GM18909 (cell line): ENCODE data around the gene NLRP6.
A peak's percentile ranks its signal among the peaks of the same experiment; 100 is the strongest.
"Not testable (repeated sequence)": the region's sequence is repeated elsewhere in the genome, so short reads cannot be mapped to it uniquely, and the experiment has no call there.

Source experiments
- ATAC-seq: cut with Tn5 transposase; IDR thresholded peaks from one replicate; pipeline ENCODE4 v1.9.1; 2021; ENCODE audit warnings: mild to moderate bottlenecking; ENCODE audit not compliant: unreplicated experiment, poor library complexity

The NLRP6 gene

DNA sequence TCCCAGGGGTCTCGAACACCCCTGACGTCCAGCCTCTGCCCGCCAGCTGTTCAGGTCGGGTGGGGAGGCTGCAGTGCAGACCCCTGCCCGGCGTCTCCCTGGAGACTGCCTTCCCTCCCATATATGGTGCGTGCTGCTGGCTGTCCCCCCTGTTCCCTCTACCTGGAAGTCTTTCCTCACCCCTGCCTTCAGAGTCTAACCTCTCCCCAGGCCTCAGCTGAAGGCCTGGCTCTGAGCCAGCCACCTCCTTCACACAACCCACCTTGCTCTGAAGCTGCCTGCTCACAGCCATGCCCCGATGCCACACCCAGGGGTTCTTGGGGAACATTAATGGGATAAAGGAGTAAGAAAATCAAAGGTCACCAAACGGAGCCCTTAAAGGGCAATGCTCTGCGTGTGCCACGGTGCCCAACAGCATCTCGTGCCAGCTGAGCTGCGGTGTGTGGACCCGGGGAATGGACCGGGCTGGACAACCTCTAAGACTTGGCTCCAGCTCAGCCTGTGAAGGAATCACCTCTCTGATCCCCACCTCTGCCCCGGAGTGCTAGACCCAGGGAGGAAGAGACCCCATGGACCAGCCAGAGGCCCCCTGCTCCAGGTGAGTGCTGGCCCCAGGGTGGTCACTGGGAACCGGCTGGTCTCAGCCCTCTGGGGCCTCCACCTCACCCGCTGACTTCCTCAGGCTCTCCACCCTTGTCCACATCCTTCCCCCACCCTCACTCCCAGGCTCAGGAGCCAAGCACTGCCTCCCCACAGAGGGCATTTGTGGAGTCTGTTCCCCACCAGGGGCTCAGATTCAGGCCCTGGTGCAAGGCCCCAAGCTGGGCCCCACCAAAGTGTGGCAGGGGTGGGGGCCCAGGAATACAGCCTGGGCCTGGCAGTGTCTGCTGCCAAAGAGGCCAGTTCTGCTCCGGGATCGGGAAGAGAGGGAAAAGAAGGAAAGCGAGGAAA lies at the start of gene NLRP6:
TSS of gene NLRP6 (plus strand) at position 407 of the 951 bp plus-strand sequence. CDS start at position 570, 163 bp downstream.
- ATAC-seq: no peak

DNA sequence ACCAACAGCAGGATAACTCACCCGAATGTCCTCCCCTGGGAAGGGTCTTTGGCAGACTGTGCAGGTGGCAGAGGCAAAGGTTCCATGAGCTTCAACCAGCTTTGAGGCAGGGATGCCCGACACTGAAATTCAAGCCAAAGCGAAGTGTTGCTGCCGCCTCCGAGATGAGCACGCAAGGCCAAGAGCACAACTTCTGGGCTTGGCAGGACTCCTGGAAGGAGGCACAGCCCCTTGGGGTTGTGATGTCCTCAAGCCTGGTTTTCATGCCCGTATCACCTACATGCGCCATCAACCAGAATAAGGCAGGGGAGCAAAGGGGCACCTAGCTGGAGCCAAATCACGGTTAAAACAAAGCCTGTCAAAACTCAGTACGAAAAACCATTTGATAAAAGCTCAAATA lies 47.8 kb upstream of the NLRP6 start:
- ATAC-seq: no peak

DNA sequence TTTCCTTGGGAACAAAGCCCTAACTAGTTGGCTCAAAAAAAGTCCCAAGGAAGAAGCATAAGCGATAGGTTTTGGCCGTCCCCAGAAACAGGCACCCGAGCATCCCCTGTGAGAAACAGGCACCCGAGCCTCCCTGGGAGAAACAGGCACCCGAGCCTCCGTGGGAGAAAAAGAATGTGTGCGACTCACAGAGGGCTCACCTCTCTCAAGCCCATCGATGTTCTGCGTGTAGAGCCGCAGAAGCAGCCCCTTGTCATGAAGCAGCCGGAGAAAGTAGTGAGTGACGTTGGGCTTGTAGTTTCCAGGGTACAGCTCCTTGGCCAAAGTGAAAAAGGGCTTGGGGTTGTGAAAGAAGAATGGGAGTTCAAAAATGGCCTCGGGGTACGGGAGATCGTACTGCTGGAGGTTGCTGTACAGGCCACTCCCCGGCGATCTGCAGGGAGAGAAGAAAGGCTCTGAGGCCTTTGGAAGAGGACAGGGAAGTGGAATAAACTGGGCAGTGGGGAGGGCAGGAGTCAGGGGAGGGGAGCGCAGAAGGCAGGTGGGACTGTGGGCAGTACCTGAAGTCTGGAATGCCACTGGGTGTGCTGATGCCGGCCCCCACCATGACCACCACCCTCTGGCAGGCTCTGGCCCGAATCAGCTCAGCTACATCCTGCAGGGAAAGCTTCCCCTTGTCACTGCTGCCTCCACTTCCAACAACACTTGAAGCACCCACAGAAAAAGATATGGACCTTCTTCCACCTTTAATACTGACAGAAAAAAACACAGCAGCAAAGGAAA lies 45.2 kb upstream of the NLRP6 start:
- ATAC-seq: no peak

DNA sequence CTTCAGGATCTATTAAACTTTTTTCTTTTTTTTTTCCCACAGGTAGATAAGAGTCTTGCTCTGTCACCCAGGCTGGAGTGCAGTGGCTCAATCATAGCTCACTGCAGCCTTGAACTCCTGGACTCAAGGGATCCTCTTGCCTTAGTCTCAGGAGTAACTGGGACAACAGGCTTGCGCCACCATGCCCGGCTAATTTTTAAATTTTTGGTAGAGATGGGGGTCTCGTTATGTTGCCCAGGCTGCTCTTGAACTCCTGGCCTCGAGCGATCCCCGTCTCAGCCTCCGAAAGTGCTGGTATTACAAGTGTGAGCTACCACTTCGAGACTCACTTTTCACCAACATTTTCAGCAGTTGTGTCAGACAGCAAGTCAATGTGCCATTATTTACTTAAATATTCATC lies 43.0 kb upstream of the NLRP6 start:
- ATAC-seq: no peak

DNA sequence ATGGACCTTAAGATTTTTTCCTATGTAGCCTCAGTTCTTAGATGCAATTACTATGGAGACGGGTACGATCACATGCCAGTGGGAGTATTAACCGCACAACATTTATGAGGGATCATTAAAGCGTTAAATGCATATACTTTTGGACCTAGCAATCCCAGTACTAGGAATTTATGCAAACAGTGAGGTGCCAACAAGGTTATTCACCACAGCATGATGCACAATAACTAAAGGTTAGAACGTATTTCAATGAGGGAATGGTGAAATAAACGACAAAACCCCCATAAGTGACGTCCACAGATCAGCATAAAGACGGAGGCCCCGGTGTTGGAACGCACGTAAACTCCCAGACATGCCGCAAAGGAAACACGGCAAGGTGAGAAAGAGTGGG lies 42.6 kb upstream of the NLRP6 start:
- peak; percentile 22 for ATAC-seq

DNA sequence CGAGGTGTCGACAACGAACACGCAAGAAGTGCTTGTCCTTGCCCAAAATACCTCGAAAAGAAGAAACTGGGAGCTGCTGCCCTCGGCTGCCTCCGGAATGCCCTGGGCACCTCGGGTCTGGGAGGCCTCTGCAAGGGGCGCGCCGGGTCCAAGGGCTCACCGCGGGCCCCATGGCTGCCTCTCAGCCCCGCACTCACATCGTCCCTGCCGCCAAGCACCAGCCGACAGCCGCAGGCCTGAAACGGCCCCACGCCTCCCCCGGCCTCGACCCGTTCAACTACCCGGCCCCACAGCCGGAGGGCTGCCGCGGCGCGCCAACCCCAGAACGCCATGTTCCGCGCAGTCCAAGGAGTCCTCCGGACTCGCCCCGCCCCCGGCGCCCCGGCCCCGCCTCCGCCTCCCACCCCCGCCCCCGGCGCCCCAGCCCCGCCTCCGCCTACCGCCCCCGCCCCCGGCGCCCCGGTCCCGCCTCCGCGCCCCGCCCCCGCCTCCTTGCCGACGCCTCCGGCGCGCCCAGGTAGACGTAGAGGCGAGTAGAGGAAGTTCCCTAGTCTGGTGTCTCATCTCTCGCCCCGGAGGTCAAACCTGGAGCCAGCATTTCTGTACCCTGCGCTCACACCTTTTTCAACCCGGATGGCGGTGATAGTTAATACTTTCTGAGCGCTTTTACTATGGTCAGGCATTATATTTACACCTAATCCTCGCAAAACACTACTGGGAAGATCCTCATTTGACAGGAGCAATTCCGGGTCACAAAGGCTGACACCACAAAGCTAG lies 42.0 kb upstream of the NLRP6 start, which contains the start of gene SIRT3:
TSS of gene SIRT3 (minus strand) at position 346 of the 777 bp plus-strand sequence. CDS start at position 332, 14 bp downstream.
- peak; percentile 78 for ATAC-seq

DNA sequence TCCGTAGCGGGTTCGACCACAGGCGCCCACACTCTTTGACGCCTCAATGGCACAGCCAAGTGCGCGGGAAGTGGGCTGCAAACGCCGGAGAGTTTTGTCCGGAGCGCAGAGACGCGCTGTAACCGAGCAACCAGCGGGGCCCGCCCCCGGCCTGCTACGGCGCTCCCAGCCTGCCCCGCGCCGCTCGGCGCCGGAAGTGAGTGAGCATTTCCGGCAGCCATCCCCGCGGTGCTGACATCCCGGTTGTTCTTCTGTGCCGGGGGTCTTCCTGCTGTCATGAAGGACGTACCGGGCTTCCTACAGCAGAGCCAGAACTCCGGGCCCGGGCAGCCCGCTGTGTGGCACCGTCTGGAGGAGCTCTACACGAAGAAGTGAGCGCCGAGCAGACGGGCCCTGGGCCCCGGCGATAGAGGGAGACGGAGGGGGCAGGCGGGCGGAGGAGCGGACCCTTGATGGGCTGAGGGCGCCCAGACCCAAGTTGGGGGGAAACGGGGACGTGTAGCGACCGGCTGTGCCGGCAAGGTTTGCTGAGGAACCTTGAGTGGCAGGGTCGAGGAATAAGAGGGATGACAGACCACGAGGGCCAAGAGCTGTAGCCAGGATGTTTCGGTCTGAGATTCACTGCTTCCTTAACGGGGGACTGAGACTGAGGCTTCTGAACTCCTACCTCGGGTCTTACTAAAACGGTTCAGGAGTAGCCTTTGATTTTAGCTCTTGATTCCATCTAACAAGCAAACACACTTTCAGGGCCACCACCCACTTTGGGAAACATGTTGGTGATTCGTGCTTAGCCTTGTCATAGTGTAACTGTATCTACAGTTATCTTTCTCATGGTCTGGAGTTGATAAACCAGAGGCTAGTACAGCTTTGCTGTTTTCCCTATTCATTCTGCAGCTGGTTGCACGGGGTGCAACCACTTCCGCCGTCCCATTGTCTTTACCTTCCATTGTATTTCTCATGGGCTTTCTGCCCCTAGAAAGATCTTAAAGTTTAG lies 41.1 kb upstream of the NLRP6 start, which contains the start of gene PSMD13:
TSS of gene PSMD13 (plus strand) at position 203 of the 994 bp plus-strand sequence. CDS start at position 277, 74 bp downstream.
- peak; percentile 87 for ATAC-seq

DNA sequence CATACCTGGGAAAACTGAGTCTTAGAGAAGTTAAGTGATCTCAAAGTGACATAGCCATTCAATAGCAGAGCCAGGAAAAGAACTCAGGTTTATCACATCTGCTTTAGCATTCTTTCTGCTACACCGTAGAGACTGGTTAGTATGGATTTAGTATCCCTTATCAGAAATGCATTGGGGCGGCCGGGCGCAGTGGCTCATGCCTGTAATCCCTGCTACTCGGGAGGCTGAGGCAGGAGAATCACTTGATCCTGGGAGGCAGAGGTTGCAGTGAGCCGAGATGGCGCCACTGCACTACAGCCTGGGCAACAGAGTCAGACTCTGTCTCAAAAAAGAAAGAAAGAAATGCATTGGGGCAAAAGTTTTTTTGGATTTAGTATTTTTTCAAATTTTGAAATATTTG lies 39.9 kb upstream of the NLRP6 start:
- not testable (repeated sequence) for ATAC-seq

DNA sequence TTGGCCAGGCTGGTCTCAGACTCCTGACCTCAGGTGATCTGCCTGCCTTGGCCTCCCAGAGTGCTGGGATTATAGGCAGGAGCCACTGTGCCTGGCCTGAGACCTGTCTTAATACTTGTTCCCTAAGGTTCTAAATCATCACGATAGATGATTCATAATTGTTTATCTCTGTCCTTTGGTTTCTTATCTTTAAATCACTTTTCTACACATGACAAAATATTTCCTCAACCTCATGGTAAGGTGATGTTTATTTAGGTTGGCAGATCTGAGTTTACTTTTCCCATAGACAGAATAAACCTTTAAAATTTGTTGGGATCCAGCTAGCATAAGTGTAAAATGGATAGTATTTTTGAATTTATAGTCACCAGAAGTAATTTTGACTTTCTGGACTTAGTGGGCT lies 37.9 kb upstream of the NLRP6 start:
- ATAC-seq: no peak

DNA sequence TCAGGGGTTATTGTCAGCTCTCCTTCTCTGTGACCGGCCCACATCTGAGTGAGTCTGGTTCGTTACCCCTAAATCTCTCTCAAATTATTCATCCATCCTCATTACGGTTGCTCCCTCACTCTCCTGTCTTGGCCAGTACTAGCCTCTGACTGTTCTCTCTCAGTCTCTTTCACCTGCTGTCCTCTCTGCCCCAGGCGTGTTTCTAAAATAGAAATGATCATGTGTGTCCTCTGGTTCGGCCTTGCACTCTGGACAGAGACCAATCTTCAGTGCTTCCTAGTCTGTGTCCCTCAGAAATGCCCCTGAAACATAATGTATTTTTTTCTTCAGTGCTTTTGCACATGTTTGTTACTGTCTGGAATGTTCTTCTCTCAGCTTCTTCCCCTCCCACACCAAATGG lies 36.6 kb upstream of the NLRP6 start:
- no peak for ATAC-seq

DNA sequence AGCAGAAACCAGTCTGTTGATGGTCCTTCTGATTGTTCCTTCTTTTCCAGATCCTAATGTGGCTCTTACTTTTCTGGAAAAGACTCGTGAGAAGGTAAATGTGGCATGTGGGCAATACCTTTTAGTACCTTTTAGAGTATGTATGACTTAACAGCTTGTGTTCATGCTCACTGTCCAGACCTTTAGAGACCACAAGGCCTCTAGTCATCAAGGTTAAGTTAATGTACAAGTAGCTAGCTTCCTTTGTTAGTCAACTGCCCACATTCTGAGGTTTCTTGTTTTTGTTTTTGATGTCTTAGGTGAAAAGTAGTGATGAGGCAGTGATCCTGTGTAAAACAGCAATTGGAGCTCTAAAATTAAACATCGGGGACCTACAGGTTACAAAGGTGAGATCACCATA lies 33.8 kb upstream of the NLRP6 start:
- no peak for ATAC-seq

DNA sequence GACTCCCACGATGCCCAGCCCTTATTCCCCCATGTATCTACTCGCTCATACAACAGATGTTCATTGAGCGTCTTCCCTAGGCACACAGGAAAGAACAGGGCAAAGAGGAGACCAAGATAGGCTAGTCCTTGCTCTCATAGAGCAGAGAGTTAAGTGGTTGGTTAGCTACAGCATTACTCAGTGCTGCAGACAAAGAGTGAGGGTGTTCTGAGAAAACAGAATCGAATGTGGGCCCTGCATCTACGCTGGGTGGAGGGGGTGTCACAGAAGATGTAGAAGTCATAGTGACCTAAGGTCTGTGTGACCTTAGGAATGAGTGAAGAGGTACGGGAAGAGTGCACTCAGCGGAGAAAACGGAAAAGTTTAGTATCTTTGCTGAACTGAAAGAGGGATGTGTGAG lies 29.1 kb upstream of the NLRP6 start:
- no peak for ATAC-seq

DNA sequence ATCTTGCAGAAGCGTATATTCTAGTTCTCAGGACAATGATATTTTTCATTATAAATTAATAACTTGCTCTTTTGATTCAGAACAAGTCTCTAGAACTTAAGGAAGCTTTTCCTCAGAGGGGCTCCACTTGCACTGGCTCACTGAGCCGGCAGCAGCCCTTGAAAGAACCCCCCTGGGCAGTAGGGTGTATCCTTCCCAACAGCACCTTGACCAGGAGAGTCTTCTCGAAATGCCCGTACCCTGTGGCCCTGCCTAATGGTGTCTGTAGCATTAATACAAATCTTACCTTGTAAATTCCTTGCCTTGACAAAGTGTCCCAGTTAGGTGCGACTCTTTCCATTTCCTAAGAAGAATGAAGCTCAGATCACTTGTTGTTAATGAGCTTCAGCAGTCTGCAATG lies 27.9 kb upstream of the NLRP6 start:
- no peak for ATAC-seq

DNA sequence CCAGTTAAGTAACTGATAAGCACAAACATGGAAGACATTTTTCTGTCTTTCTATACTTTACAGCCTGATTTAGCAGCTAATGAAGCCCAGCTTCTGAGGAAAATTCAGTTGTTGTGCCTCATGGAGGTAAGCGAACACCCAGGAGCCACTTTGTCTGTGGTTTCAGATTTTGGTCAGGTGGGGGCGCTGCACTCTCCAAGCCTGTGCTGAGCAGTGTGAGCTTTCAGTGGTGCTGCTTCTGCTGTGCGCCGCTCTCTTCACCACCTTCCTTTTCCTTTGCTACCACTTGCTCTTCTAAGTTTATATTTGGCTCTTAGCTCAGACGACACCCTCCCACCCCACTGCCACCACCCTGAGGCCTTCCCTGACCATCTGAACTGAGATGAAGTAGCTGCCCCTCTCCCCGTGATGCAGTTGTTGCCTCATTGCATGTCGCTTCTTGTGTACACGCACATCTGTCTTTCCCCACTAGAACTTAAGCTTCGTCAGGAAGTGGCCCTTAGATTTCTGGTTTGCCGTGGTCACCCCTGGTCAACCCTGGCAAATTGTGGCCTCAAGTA lies 27.4 kb upstream of the NLRP6 start:
- ATAC-seq: no peak

DNA sequence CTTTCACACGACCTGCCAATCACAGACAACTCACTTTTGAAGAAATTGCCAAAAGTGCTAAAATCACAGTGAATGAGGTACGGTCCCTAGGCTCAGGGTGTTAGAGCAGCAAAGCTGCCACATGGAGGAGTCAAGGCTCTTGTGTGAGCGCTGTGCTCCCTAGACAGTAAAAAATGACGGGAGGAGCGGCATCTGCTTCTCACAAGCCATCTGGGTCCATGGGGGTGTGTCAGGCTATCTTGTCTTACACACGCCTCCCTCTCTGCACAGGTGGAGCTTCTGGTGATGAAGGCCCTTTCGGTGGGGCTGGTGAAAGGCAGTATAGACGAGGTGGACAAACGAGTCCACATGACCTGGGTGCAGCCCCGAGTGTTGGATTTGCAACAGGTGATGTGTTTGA lies 26.7 kb upstream of the NLRP6 start:
- no peak for ATAC-seq

DNA sequence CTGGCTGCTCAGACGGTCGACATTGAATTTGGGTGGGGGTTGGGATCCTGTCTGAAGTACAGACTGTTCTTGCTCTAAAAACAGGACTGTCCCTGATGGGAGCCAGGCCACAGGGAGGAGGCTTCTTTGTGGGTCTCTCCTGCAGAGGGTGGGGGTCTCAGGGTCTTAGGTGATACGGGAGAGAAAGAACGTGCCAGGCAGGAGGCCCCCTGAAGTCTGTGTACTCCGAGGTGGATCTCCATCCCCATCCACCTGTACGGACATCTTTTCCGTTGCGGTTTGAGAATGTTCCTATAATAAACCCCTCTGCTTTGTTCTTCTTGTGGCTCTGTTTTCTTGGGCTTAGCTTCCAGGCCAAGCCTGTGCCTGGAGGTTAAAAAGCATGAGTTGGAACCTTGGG lies 25.5 kb upstream of the NLRP6 start:
- ATAC-seq: no peak

DNA sequence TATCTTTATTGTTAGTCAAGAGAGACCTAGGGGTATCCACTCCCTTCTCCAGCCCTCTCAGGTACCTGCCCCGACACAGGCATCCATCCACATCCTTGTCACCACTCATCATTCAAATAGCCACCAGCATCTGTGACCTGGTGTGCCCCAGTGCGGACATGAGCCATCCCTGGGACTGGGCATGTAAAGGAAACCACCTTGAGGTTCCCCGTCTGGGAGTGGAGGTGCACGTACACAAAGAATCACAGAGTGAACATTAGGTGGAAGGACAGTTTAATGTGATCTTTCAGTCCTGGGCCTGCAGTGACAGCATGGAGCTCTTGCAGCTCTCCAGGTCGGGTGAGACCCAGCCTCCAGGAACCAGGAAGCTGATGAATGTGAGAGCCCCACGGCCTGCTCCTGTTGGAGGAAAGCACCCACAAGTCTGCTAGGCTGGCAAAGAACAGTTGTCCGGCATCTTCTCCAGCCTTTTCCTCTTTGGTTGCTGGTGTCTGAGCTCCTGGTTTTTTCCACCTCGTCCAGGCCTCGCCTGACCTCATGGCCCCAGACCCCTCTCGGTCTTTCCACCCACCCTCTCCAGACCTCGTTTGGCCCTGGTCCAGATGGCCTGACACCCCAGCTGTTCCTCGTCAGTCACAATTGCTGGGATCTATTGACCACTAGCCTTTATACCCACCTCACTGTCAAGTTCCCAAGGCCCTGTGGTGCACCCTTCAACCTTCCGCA lies 24.9 kb upstream of the NLRP6 start:
- ATAC-seq: no peak

DNA sequence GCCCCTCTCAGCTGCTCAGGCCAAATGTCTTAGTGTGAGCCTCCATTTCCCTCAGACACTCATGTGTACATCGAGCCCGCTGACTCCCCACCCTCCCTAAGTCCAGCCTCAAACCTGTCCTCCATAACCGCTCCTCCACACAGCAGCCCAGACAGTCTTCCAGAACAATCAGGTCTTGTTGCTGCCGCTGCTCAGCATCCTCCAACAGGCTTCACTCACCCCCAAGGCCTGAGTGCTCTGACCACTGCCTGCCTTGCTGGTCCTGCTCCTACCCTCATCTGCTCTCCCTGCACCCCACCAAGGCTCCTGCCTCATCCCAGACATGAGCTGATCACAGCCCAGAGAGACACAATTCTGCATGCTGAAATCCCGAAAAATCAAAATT lies 24.3 kb upstream of the NLRP6 start:
- ATAC-seq: no peak
